ENCODE data around the gene ZNF93.
"Not testable (repeated sequence)": the region's sequence is repeated elsewhere in the genome, so short reads cannot be mapped to it uniquely, and the experiment has no call there.

ZNF93 gene

GRCh38 chr19:19938449-19938848 is 37.7 kb downstream of the ZNF93 start:
- no peak for DNase-seq

DNA sequence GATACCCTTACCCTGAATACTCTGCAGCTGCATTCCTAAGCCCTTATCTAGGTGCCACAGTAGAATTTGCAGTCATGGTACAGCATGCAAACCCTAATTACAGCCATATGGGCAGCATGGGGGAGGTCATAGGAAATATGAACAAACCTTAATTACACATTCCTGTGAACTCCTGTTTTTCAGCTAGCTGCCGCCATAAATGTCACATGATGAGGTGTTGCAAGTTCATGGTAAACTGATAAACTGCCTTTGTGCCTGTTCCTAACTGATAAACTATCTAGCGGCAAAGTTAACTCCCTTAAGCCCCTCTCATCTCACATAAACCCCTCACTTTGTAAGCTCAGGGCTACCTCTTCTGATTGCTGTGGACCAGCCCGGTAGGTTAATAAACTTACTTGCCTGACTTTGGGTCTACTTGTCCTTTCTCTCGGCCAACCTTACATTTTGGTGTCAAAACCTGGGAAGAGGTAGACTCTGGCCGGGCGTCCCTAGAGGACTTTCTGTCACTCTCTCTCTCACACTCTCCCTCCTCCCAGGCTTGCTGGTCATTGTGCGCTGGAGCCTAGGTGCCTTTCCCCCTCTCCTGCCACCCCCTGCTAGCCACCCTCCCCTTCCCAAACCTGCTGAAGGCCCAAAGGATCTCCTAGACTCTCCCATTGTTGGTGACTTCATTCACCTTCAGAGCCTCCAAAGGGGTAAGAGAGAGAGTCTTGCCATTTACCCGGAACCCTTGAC is 43.3 kb downstream of the ZNF93 start:
- DNase-seq = no peak

DNA sequence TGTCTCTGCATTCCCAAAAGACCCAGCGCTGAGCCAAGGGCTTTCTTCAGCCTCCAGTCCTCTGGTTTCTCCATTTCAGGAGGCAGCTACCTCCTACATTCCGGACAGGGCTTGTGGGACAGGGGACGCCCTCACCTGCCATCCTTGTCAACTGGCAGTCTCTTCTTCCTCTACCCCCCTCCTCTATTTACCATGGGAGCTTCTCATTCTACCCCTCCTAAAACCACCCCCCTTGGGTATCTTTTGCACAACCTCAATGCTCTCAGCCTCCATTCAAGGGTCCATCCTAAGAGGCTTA is 43.8 kb downstream of the ZNF93 start:
- DNase-seq = no peak

DNA sequence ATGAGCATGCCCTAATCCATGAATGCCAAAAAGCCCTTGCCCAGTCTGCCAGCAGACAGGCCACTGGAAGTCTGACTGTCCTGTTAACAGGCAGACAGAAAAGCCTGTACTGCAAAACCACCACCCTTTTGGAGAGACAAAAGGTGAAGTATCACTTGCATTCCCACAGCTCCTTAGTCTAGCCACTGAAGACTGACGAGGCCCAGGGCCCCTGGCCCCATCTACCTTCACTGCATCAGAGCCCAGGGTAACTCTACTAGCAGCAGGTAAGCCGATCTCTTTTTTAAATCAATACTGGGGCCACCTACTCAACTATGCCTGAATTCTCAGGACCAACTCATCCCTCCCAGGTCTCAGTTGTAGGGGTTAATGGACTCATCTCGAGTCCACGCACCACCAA is 45.5 kb downstream of the ZNF93 start:
- no peak for DNase-seq

DNA sequence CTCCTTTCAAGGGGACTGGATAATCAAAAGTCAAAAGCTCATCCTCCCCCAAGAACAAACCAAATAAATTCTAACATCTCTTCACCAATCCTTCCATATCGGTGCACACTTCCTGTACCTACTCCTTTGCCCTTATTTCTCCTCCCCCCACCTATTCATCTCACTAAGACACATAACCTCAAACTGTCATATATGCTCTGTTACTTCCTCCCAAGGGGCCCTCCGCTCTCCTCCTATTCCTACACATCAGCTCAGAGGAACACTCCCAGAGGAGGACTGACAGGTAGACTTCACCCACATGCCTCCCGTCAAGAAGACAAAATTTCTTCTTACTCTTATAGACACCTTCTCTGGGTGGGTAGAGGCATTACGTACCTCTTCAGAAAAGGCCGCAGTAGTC is 48.1 kb downstream of the ZNF93 start:
- no peak for DNase-seq

GRCh38 chr19:19955208-19955607 is 54.5 kb downstream of the ZNF93 start:
- no peak for DNase-seq

DNA sequence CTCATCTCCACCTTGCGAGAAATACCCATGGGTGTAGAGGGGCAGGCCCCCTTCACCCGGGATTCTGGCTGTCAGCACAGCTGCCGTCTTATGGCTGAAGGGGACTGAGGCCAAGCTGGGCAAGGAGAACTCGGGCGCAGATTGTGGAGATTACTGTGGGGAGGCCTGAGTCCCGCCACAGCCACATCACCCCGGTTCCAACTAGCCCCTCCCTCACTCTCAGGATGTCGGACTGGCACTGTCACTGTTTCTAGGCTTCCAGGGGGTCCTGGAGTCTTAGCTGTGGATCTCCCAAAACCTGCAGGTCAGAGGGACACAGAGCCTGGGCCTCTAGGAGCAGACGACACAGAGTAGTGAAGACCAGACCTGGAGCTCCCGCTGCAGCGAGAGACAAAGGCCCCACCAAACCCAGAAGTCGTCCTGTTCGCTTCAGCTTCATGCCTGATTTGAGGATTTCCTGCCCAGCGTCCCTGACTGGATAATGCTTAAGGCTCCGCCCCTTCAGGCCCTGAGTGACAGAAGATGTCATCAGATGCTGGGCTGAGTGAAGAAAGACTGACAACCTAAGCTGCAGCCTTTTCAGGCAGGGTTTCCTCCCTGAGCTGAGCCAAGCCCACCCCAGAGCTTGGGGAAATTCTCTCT is 55.8 kb downstream of the ZNF93 start:
- DNase-seq = no peak

DNA sequence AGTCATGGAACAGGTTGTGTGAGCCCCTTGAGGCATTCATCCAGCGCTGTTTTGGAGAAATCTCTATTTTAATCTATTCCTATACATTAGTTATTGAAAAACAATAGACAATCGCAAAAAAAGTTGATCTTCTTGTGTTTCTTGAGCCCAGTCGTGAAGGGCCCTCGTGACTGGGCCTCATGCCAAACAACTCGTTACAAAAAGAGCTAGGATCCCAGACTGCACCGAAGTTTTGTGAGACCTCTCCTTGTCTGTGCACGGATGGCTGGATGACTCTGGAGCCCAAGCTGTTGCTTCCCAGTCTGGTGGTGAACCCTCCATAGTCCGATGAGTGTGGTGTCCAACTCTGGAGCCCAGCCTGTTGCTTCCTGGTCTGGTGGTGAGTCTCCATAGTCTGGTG is 57.0 kb downstream of the ZNF93 start:
- DNase-seq = not testable (repeated sequence)

DNA sequence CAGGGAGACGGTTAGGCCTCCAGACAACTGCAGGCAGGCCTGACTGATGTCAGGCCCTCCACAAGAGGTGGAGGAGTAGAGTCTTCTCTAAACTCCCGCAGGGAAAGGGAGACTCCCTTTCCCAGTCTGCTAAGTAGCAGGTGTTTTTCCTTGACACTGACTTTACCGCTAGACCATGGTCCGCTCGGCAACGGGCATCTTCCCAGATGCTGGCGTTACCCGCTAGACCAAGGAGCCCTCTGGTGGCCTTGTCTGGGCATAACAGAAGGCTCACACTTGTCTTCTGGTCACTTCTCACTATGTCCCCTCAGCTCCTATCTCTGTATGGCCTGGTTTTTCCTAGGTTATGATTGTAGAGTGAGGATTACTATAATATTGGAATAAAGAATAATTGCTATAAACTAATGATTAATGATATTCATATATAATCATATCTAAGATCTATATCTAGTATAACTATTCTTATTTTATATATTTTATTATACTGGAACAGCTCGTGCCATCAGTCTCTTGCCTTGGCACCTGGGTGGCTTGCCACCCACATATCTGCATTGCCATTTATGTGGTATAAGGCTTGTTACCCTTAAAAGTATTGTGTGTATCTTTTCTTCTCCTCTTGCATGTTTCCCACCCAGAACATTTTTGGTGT is 58.5 kb downstream of the ZNF93 start:
- DNase-seq = peak; percentile 7 to 56 (median 39)

GRCh38 chr19:19964416-19964815 is 63.7 kb downstream of the ZNF93 start:
- no peak for DNase-seq

GRCh38 chr19:19966126-19966525 is 65.4 kb downstream of the ZNF93 start:
- not testable (repeated sequence) for DNase-seq

DNA sequence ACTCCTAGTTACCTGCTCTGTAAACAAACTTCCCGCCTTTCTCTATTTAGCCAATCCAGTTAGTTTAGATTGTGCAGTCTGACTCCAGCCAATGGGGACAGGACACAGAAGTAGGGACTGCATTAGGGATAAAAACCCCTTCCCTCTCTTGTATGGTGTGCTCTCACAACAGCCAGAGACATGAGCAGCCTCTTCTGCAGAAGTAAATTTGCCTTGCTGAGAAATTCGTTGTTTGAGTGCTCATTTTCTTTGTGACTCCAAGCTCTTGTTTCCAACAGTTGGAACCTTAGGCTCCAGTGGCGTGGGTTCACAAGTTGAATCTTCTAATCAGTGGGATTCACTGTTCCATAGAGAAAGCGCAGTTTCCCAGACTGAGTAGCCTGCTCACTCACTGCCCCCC is 66.1 kb downstream of the ZNF93 start:
- DNase-seq = no peak

Data from activated naive CD4-positive, alpha-beta T cell (primary cell).